CD4-positive, alpha-beta T cell treated with Interleukin-15 for 4 hours (primary cell): ENCODE results near the gene SUPV3L1.
"Not testable (repeated sequence)": the region's sequence is repeated elsewhere in the genome, so short reads cannot be mapped to it uniquely, and the experiment has no call there.

Experiments used
- DNase-seq: peaks from one replicate; pipeline ENCODE4 v3.0.0-alpha.2; 2020; ENCODE audit warnings: low spot score

SUPV3L1 gene

DNA sequence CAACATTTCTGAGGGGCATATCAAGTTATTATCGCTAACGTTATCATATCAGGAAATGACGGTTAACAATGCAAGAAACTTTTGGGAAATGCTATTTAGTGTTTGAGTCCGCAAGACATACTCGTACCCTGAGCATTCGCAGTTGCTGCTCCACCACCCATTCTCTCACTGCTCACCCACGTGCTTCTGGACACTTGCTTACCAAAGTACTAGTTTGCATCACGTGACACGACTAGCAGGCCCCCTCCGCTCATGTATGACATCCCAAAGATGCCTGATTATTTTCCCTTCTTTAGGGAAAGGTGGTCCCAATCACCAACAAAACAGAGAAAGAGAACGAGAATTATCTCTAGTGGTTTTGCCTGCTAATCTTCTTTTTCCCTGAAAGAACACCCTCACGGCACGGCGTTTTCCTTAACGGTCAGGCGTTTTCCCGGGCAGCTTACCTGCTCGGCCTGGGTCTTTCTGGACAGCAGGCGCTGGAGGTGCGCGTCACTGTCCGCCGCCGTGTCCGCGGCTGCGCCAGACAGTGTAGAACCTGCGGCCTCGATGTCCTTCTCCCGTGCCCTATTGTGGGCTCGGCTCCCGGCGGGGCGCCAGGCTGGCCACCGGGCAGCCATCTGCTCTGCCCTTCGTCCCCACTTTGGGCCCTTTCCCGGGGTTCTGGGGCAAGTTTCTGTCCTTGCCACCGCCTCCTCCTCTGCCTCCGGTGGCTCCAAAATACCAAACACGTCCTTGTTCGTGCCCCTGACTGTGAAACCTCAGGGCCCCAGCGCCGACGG is at the start of gene SUPV3L1:
Gene SUPV3L1, plus strand, starts transcription at position 492 of the 782 bp plus-strand sequence. Its CDS starts 58 bp downstream, at position 550.
- DNase-seq = peak; percentile 90

- DNase-seq = no peak
These were observed 49.8 kb upstream of the SUPV3L1 start for GRCh38 chr10:69130251-69130650.

DNA sequence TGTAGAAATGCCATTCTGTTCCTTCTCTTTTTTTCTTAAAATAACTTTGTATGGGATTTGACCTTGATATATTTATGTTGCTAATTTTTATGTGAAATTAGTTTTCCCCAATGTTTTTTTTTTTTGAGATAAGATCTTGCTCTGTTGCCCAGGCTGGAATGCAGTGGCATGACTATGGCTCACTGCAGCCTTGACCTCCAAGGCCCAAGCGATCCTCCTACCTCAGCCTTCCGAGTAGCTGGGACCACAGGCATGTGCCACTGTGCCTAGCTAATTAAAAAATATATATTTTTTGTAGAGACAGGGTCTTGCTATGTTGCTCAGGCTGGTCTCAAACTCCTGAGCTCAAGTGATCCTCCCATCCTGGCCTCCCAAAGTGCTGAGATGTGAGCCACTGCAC is 40.1 kb upstream of the SUPV3L1 start:
- no peak for DNase-seq

DNA sequence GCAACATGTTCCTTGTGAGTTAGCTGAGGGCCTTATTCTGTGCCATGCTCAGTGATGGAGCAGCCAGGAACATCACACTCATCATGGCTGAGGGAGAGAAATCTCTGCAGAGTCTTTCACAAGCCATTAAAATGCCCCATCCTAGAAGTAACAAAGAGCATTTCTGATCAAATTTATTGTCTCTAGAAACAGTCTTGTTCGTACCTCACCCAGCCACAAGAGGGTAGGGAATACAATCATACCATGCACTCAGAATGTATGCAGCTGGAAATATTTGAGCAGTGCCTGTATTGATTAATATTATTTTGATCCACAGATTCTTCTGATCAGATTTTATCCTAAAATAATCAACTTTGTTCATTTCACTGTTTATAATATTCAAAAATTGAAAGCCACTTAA is 38.7 kb upstream of the SUPV3L1 start:
- no peak for DNase-seq

DNA sequence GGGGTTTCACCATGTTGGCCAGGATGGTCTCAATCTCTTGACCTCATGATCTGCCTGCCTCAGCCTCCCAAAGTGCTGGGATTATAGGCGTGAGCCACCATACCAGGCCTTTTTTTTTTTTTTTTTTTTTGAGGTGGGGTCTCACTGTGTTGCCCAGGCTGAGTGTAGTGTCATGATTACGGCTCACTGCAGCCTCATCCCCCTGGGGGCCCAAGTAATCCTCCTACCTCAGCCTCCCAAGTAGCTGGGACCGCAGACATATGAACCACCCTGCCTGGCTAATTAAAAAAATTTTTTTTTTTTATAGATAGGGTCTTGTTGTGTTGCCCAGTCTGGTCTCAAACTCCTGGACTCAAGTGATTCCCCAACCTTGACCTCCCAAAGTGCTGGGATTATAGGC is 38.0 kb upstream of the SUPV3L1 start:
- not testable (repeated sequence) for DNase-seq

GRCh38 chr10:69142983-69143382 is 37.1 kb upstream of the SUPV3L1 start:
- no peak for DNase-seq

DNA sequence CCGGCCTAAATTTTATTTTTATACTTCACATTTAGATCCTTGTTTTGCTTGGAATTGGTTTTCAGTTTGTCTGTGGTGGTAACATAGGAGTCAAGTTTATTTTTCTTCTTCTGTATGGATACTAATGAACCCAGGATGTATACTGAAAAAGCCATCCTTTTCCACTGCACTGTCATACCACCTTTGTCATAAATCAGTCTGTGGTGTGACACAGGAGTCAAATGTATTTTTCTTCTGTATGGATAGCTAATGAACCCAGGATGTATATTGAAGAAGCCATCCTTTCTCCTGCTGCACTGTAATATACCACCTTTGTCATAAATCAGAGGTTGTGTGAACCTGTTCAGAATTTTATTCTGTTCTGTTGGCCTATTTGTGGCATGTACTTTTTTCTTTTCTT is 34.7 kb upstream of the SUPV3L1 start:
- DNase-seq = no peak

DNA sequence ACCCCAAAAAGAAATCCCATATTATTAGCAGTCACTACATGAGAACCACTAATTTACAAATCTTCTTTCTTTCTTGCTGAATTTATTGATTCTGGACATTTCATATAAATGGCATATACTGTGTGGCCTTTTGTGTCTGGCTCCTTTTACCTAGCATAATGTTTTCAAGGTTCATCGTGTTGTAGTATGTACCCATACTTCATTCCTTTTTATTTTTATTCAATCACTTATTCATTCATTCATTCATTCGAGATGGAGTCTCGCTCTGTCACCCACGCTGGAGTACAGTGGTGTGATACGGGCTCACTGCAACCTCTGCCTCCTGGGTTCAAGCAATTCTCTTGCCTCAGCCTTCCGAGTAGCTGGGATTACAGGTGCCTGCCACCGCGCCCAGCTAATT is 34.2 kb upstream of the SUPV3L1 start:
- no peak for DNase-seq

- no peak for DNase-seq
These were observed 33.3 kb upstream of the SUPV3L1 start for GRCh38 chr10:69146759-69147158.

DNA sequence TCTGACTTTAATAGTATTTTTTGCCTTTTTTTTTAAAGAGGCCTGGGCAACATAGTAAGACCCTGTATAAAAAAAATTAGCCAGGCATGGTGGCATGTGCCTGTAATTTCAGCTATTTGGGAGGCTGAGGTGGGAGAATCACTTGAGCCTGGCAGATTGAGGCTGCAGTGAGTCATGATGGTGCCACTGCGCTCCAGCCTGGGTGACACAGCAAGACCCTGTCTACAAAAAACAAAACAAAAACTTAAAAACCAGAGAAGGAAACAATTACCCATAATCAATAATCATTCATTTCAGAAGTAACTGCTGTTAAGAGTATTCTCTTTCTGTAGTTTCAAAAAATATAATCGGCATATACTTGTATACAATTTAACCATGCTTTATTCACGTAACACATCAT is 28.1 kb upstream of the SUPV3L1 start:
- DNase-seq = no peak

DNA sequence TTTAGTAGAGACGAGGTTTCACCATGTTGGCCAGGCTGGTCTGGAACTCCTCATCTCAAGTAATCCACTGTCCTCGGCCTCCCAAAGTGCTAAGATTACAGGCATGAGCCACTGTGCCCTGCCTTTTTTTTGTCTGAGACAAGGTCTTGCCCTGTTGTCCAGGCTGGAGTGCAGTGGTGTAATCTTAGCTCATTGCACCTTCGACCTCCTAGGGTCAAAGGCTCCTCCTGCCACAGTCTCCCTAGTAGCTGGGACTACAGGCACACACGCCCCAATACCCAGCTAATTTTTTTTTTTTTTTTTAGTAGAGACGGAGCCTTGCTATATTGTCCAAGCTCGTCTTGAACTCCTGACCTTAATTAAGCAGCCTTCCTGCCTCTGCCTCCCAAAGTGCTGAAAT is 26.8 kb upstream of the SUPV3L1 start:
- DNase-seq = no peak

DNA sequence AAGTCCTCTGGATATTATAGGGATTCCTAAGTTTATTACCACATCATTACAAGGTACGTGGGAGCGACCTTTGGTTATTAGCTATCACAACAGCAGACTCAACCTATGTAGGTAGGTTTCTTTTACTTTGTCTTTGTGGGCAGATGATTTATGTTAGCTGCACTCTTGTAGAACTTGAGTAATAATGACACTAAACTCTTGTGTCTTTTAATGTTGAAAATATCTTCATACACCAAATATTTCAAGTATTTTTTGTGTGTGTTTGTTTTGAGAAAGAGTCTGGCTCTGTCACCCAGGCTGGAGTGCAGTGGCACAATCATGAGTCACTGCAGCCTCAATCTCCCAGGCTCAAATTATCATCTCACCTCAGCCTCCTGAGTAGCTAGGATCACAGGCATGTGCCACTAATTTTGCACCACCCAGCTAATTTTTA is 19.2 kb upstream of the SUPV3L1 start:
- no peak for DNase-seq

- no peak for DNase-seq
These were observed 11.5 kb upstream of the SUPV3L1 start for GRCh38 chr10:69168493-69168892.

DNA sequence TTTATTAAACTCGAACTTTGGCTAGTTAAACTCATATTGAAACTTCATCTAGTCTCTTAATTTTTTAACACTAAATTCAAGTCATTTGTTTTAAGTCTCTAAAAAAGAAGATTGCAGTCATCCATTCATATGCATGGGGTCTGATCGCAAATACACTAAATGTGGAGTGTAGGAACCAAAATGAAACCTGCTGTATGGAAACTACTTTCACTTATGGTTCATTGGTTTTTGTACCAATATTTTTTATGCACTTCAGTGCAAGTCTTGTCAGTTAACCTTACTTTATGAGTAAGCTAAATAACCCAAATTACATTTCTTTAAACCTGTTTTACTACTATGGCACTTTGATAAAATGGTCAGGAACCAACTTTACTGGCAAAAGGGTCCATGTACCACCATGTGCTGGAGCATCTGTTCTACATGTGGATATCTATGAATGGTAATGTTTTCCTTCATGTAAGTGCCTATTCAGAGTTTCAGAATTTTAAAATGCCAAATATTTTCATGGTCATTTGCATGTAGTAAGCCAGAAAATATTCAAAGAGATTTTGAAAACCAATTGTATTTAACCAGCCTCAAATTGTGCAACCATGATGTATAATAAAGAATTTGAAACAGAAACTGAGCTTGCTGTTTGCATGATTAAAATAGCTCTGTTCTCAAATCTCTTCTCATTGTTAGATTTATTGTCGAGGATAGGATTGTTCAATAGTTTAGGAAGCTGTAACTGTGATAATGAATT is 7.6 kb upstream of the SUPV3L1 start:
- DNase-seq = no peak

GRCh38 chr10:69175326-69175725 is 4.7 kb upstream of the SUPV3L1 start:
- not testable (repeated sequence) for DNase-seq

DNA sequence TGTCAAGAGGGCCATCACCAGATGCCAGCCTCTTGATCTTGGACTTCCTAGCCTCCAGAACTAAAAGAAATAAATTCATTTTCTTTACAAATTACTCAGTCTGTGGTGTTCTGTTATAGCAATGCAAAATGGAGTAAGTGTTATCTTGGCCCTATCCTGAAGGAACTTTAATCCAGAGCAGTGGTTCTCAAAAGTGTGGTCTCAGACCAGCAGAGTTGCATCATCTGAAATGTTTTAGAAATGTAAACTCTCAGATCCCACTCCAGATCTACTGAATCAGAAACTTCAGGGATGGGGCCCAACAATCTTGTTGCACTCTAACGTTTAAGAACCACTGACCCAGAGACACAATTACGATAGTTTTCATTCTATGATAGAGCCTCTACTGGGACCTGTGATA is 3.2 kb upstream of the SUPV3L1 start:
- DNase-seq = no peak

GRCh38 chr10:69179089-69179742 is 818 bp upstream of the SUPV3L1 start:
- DNase-seq = no peak

DNA sequence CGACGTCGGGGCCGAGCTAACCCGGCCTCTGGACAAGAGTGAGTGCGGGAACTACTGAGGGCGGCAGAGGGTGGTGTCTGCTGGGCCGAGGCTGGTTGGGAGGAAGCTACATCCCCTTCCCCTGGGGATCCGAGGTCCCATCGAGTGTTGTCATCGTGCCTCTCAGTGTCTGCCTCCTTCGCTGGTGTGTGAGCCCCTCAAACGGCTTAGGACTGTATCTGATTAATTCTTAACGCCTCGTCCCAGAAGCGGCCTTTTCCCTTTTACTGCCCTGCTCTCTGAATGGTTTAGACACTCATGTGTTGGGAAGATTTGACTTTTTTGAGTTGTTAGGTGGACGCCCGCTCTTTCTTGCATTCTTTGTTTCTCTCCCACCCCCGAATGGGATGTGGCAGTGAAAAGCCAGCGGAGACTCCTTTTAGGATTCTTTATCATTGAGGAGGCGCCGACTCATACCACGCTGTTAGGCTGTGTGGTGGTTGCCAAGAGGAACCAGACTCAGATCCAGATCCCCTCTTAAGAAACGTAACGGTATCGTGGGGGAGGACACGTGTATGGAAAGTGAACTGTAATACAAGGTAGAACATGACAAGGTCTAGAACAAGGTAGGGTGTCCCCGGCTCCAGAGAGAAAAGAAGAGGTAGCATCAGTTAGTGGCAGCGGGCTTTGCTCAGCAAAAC is 631 bp downstream of the SUPV3L1 start:
- no peak for DNase-seq

GRCh38 chr10:69181433-69181832 is 1.4 kb downstream of the SUPV3L1 start:
- DNase-seq = no peak

- no peak for DNase-seq
These were observed 2.0 kb downstream of the SUPV3L1 start for GRCh38 chr10:69182005-69182404.

DNA sequence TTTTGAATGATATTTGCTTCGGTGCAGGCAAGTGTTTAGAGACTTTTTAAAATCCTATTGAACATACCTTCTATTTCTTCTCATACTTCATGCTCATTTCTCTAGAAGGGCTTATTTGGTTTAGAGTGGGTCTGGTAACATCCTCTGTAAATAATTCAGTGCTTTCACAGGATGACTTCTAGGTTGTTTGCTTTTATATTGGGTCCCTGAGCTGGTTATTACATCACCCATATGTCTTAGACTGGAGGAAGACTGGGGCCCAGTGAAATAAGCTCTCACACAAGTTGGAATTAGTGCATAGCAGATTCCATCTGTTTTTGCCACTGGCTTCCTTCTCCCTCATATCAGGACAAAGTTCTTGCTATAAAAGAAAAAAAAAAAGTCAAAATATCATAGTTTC is 6.5 kb downstream of the SUPV3L1 start:
- DNase-seq = no peak

- DNase-seq = no peak
These were observed 21.0 kb downstream of the SUPV3L1 start for GRCh38 chr10:69201045-69201444.
